K562 (cell line): ENCODE results near the gene HS3ST5.

Source experiments
- CBX2 ChIP-seq: fragments of 200-600 bp; sonication (generic); IDR thresholded peaks from one replicate; pipeline ENCODE4 v1.6.1; 2012; ENCODE audit warnings: mild to moderate bottlenecking, low read length, inconsistent platforms; ENCODE audit not compliant: insufficient read depth, poor library complexity, severe bottlenecking
- CEBPB ChIP-seq: fragments of 450-650 bp; IDR thresholded peaks from 2 replicates; pipeline ENCODE4 v1.6.1; 2016; ENCODE audit warnings: missing genetic modification characterization, missing compliant biosample characterization
- CTCF ChIP-seq, 3 experiments: IDR thresholded peaks in 2 of 3; conservative IDR thresholded peaks in 1 of 3; 2 replicates each; pipeline ENCODE4 v1.5.1; 2011 to 2012; ENCODE audit warnings: low read length in 3 of 3, mild to moderate bottlenecking in 3 of 3, control low read depth in 2 of 3, improper control_type of control experiment in 1 of 3, inconsistent platforms in 1 of 3, low read depth in 1 of 3, mixed read lengths in 1 of 3, moderate library complexity in 1 of 3; ENCODE audit not compliant: insufficient read depth in 2 of 3
- DPF2 ChIP-seq: fragments of 450-650 bp; IDR thresholded peaks from 2 replicates; pipeline ENCODE4 v1.6.1; 2016
- NR2C1 ChIP-seq, 2 experiments: fragments of 450-650 bp; IDR thresholded peaks; 2 replicates each; pipeline ENCODE4 v1.6.1; 2017; ENCODE audit warnings: mild to moderate bottlenecking in 2 of 2, antibody characterized with exemption in 1 of 2, inconsistent platforms in 1 of 2, missing compliant biosample characterization in 1 of 2, missing genetic modification characterization in 1 of 2

- no peak for TF ChIP-seq DPF2
- no peak for TF ChIP-seq NR2C1 (IDR thresholded peaks at IDR 0.05)
- no peak for TF ChIP-seq NR2C1 (tag; IDR thresholded peaks at IDR 0.05)
- no peak for TF ChIP-seq CBX2
- no peak for TF ChIP-seq CTCF (IDR thresholded peaks at IDR 0.05 in 2 of 3, conservative IDR thresholded peaks at IDR 0.05 in 1 of 3; ENCODE audit: insufficient read depth in 2 of 3, low read depth in 1 of 3, low read length in 3 of 3)
- TF ChIP-seq CEBPB (tag), result no peak
These were observed 181.9 kb downstream of the HS3ST5 start for GRCh38 chr6:114160881-114161280.
